WERI-Rb-1 (cell line): Measurements from ENCODE around the gene SATB2.

Experiments used
- DNase-seq: peaks from one replicate; pipeline ENCODE4 v3.0.0-alpha.2; 2020
- H3K27ac ChIP-seq: fragments of 250-450 bp; sonication (Bioruptor Pico); 2 replicates; pipeline ENCODE4 v1.5.1; 2020; ENCODE audit warnings: mild to moderate bottlenecking, moderate library complexity
- H3K27me3 ChIP-seq: fragments of 250-450 bp; sonication (Bioruptor Pico); 2 replicates; pipeline ENCODE4 v1.5.1; 2021; ENCODE audit warnings: mild to moderate bottlenecking, low read depth, moderate library complexity; ENCODE audit not compliant: insufficient read depth, severe bottlenecking
- H3K36me3 ChIP-seq: fragments of 250-450 bp; sonication (Bioruptor Pico); 2 replicates; pipeline ENCODE4 v1.5.1; 2020; ENCODE audit warnings: mild to moderate bottlenecking, moderate library complexity
- H3K4me3 ChIP-seq: 2 replicates; pipeline ENCODE4 v1.5.1; 2011; ENCODE audit warnings: low read depth, mild to moderate bottlenecking, control low read depth, low read length
- H3K9me3 ChIP-seq: fragments of 250-450 bp; sonication (Bioruptor Pico); 2 replicates; pipeline ENCODE4 v1.5.1; 2021; ENCODE audit warnings: mild to moderate bottlenecking, moderate library complexity; ENCODE audit not compliant: severe bottlenecking
- CTCF ChIP-seq: IDR thresholded peaks from 2 replicates; pipeline ENCODE4 v1.5.1; 2011; ENCODE audit warnings: low read depth, mild to moderate bottlenecking, control low read depth, inconsistent platforms, low read length

The SATB2 gene

GRCh38 chr2:199419428-199419827, 38.3 kb downstream of the SATB2 start:
- no peak for TF ChIP-seq CTCF
- no peak overlapping the region for H3K4me3 ChIP-seq
- no peaks in the 10 kb centered on the region for H3K27me3 ChIP-seq
- peaks cover 13% of the 10 kb centered on the region for H3K36me3 ChIP-seq
- DNase-seq, result no peak
- no peaks in the 10 kb centered on the region for H3K9me3 ChIP-seq
- no peak overlapping the region for H3K27ac ChIP-seq

- H3K4me3 ChIP-seq, result no peak overlapping the region
- H3K9me3 ChIP-seq, result no peaks in the 10 kb centered on the region
- DNase-seq, result no peak
- H3K27ac ChIP-seq, result no peak overlapping the region
- H3K27me3 ChIP-seq, result no peaks in the 10 kb centered on the region
- no peak for TF ChIP-seq CTCF
- peaks cover 6% of the 10 kb centered on the region for H3K36me3 ChIP-seq
These were observed 43.3 kb downstream of the SATB2 start for GRCh38 chr2:199414465-199414864.

- Histone ChIP-seq H3K27ac (no peak overlapping the region), H3K9me3 (no peaks in the 10 kb centered on the region), H3K4me3 (no peak overlapping the region), H3K27me3 (no peaks in the 10 kb centered on the region), H3K36me3 (peaks cover 6% of the 10 kb centered on the region; the same call in 1 of the 2 replicates)
- no peak for DNase-seq
- no peak for TF ChIP-seq CTCF
These were observed 43.7 kb downstream of the SATB2 start for GRCh38 chr2:199414001-199414400.

DNA sequence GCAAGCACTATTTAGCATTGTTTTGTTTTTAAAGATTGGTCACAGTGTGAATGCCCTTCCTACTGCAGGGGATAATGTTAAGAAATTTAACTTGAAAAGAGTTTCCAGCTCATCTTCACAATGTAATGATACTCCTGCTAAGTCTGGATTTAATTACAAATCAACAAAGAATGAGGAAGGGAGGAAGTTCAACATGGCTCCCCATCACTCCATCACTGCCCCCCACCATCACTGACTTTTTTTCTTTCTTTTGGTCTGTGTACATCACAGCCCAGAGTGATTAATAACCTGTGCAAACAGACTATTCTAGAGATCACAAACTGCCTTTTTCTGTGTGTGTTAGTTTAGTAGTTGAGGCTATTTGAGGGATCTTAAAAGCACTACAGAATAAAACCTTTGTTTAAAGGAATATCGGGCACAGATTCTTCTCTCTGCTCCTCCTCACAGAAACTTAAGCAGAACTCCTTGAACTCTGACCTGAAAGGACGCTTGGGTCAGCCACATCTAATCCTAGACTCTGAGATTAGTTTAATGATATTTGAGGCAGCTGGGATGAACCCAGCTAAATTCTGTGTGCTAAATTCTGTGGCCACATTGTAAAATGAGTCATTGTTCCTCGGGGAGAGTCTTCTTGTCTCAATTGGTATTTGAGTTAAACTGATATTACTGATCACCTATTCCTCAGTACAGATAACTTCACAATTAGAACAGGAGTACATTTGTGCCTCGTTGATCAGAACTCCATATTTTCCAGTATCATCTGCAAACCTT, 47.8 kb downstream of the SATB2 start:
- Histone ChIP-seq H3K4me3 (no peak overlapping the region), H3K27ac (no peak overlapping the region), H3K27me3 (no peaks in the 10 kb centered on the region), H3K36me3 (no peaks in the 10 kb centered on the region; the same call in 1 of the 2 replicates), H3K9me3 (no peaks in the 10 kb centered on the region)
- DNase-seq, result no peak
- TF ChIP-seq CTCF, result no peak

DNA sequence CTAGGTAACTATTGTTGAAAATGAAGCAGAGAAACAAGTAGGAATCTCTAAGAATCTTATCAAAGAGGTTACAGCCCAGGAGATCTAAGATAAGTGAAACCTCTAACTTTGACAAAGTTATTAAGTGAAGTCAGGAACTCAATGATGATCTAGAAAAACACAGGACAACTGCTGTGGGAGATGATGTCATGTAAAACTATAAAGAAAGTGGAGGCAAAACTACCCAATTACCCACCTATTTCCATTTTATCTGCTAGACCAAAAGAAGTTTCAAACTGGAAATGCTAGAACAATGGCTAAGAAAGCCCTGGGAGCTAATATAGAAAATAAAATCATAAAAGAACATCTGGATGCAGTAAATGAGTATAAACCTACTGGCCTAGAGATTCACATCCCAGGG, 50.3 kb downstream of the SATB2 start:
- Histone ChIP-seq H3K9me3 (no peaks in the 10 kb centered on the region), H3K36me3 (no peaks in the 10 kb centered on the region; the same call in 1 of the 2 replicates), H3K27me3 (no peaks in the 10 kb centered on the region), H3K27ac (no peak overlapping the region), H3K4me3 (no peak overlapping the region)
- no peak for DNase-seq
- no peak for TF ChIP-seq CTCF

DNA sequence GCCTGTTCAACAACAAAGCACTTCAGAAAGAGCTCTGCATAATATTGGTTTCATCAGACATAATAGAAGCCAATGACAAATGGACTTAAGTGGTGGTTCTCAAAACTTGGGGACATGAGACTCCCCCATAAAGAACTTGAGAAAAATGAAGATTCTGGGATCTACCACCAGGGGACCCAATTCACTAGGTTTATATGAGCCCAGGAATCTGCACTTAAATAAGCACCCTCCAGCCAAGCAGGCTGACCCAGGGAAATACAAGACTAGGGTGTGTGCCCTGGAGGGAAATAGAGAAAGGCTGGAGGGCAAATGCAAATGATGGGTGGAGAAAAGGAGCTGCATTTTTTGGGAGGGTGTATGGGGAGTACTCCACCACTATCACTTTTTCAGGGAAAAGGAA, 52.5 kb downstream of the SATB2 start:
- Histone ChIP-seq H3K9me3 (no peaks in the 10 kb centered on the region), H3K36me3 (no peaks in the 10 kb centered on the region; the same call in 1 of the 2 replicates), H3K27me3 (no peaks in the 10 kb centered on the region), H3K27ac (no peak overlapping the region), H3K4me3 (no peak overlapping the region)
- no peak for DNase-seq
- peak; percentile 34 for TF ChIP-seq CTCF
